PFSK-1 (cell line): ENCODE results near the gene OR52K2.

ENCODE experiments used
- FOXP2 ChIP-seq: optimal IDR thresholded peaks from 2 replicates; pipeline ENCODE3; 2011; ENCODE audit warnings: borderline replicate concordance, control low read depth, inconsistent platforms; ENCODE audit not compliant: insufficient read depth; ENCODE audit errors: extremely low read length, extremely low read depth
- POLR2AphosphoS5 ChIP-seq: IDR thresholded peaks from 2 replicates; pipeline ENCODE4 v1.6.1; 2012; ENCODE audit warnings: low read depth, mild to moderate bottlenecking, control low read depth, low read length, moderate library complexity
- REST ChIP-seq, 2 experiments: IDR thresholded peaks; 2 replicates each; pipeline versions ENCODE4 v1.6.1 to v1.8.0; 2011 to 2012; ENCODE audit warnings: low read depth in 2 of 2, low read length in 2 of 2, control low read depth in 1 of 2, inconsistent platforms in 1 of 2, mild to moderate bottlenecking in 1 of 2, moderate library complexity in 1 of 2; ENCODE audit not compliant: insufficient read depth in 1 of 2
- SIN3A ChIP-seq: IDR thresholded peaks from 2 replicates; pipeline ENCODE4 v1.6.1; 2012; ENCODE audit warnings: mild to moderate bottlenecking, low read length, moderate library complexity, borderline replicate concordance; ENCODE audit not compliant: insufficient read depth
- TAF1 ChIP-seq: IDR thresholded peaks from 2 replicates; pipeline ENCODE4 v1.6.1; 2012; ENCODE audit warnings: low read length, control low read depth, borderline replicate concordance; ENCODE audit not compliant: insufficient read depth

Gene OR52K2

GRCh38 chr11:4455419-4455818 is 6.3 kb downstream of the OR52K2 start:
- TF ChIP-seq SIN3A: no peak
- no peak for TF ChIP-seq FOXP2
- TF ChIP-seq POLR2AphosphoS5: no peak
- TF ChIP-seq REST (IDR thresholded peaks at IDR 0.05; ENCODE audit: insufficient read depth in 1 of 2, low read depth in 2 of 2, low read length in 2 of 2): no peak
- no peak for TF ChIP-seq TAF1

- TF ChIP-seq FOXP2 (no peak), POLR2AphosphoS5 (no peak)
Measured at GRCh38 chr11:4459500-4459899, 10.4 kb downstream of the OR52K2 start.

- TF ChIP-seq TAF1: no peak
- TF ChIP-seq FOXP2: no peak
- TF ChIP-seq SIN3A: no peak
Measured at GRCh38 chr11:4460151-4460550, 11.1 kb downstream of the OR52K2 start.

GRCh38 chr11:4464216-4465159 is 15.4 kb downstream of the OR52K2 start:
- TF ChIP-seq REST (IDR thresholded peaks at IDR 0.05; ENCODE audit: insufficient read depth in 1 of 2, low read depth in 2 of 2, low read length in 2 of 2): no peak
- no peak for TF ChIP-seq SIN3A
- TF ChIP-seq TAF1: no peak
- TF ChIP-seq POLR2AphosphoS5: no peak
- no peak for TF ChIP-seq FOXP2

GRCh38 chr11:4465407-4465806 is 16.3 kb downstream of the OR52K2 start:
- TF ChIP-seq SIN3A (no peak), POLR2AphosphoS5 (no peak), TAF1 (no peak), FOXP2 (no peak), REST (IDR thresholded peaks at IDR 0.05; ENCODE audit: insufficient read depth in 1 of 2, low read depth in 2 of 2, low read length in 2 of 2) (no peak)

- TF ChIP-seq TAF1 (no peak), SIN3A (no peak), FOXP2 (no peak), POLR2AphosphoS5 (no peak), REST (IDR thresholded peaks at IDR 0.05; ENCODE audit: insufficient read depth in 1 of 2, low read depth in 2 of 2, low read length in 2 of 2) (no peak)
Measured at GRCh38 chr11:4466131-4466870, 17.2 kb downstream of the OR52K2 start.
